Ovary (tissue), 3 donors: ENCODE data around the gene BMERB1.
"Not testable (repeated sequence)": the region's sequence is repeated elsewhere in the genome, so short reads cannot be mapped to it uniquely, and the experiment has no call there.

Experiments used
- EP300 ChIP-seq: sonication (generic); formaldehyde crosslinking; IDR thresholded peaks from one replicate; pipeline ENCODE4 v1.6.1; 2017; ENCODE audit warnings: antibody characterized with exemption
- POLR2A ChIP-seq: fragments of 450-650 bp; IDR thresholded peaks from one replicate; pipeline ENCODE4 v1.6.1; 2017; ENCODE audit warnings: antibody characterized with exemption, mild to moderate bottlenecking, moderate library complexity
- TF ChIP-seq, protein P1 (sequence below), 3 donors: fragments of 450-650 bp in 2 of 3; fragments of 200-600 bp in 1 of 3; IDR thresholded peaks; one replicate each; pipeline versions ENCODE4 v1.5.1 to v1.8.0; 2016 to 2022; ENCODE audit warnings: antibody characterized with exemption in 3 of 3, mild to moderate bottlenecking in 1 of 3
- donor health status: DM: no; HTN: no; CAD: no.

DNA sequence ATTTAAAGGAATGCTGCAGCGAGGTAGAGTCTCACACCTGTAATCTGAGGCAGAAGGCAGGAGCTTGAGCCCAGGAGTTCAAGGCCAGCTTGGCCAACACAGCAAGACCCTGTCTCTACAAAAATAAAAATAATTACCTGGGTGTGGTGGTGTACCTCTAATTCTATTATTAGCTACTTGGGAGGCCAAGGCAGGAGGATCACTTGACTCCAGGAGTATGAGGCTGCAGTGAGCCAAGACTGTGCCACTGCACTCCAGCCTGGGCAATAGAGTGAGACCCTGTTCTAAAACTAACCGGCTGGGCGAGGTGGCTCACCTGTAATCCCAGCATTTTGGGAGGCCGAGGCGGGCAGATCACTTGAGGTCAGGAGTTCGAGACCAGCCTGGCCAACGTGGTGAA, 18.9 kb downstream of the BMERB1 start:
- TF ChIP-seq, protein P1, sequence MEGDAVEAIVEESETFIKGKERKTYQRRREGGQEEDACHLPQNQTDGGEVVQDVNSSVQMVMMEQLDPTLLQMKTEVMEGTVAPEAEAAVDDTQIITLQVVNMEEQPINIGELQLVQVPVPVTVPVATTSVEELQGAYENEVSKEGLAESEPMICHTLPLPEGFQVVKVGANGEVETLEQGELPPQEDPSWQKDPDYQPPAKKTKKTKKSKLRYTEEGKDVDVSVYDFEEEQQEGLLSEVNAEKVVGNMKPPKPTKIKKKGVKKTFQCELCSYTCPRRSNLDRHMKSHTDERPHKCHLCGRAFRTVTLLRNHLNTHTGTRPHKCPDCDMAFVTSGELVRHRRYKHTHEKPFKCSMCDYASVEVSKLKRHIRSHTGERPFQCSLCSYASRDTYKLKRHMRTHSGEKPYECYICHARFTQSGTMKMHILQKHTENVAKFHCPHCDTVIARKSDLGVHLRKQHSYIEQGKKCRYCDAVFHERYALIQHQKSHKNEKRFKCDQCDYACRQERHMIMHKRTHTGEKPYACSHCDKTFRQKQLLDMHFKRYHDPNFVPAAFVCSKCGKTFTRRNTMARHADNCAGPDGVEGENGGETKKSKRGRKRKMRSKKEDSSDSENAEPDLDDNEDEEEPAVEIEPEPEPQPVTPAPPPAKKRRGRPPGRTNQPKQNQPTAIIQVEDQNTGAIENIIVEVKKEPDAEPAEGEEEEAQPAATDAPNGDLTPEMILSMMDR (IDR thresholded peaks at IDR 0.05): not testable (repeated sequence)
- TF ChIP-seq POLR2A, EP300: not testable (repeated sequence)
